Panc1 (cell line): ENCODE data around the gene SRPK1. TPM values are rescaled to one million over a fixed set of nuclear protein-coding genes. Genes with fewer than 3 reads are reported as not detected.

ENCODE experiments used
- ATAC-seq: fragments of 200-7000 bp; cut with Tn5 transposase; 2 replicates; pipeline ENCODE4 v1.9.1; 2020; ENCODE audit warnings: mild to moderate bottlenecking, moderate library complexity
- BruUV-seq: library from RNA; stranded (reverse); fragments of 400-500 nt; replicated peaks from 2 replicates; lab custom pipeline; 2021; lab: Mats Ljungman, UMichigan
- CTCF ChIA-PET: fragments of 300-600 bp; sonication (Branson Sonifier 250); formaldehyde crosslinking; loops from one replicate; lab custom pipeline; 2022; ENCODE audit warnings: antibody characterized with exemption; lab: Charles Lee
- POLR2A ChIA-PET: fragments of 300-600 bp; sonication (Branson Sonifier 250); formaldehyde crosslinking; loops from one replicate; lab custom pipeline; 2022; ENCODE audit warnings: antibody characterized with exemption; lab: Charles Lee
- DNase-seq: peaks from one replicate; pipeline ENCODE4 v3.0.0-alpha.2; 2010; ENCODE audit warnings: low read depth, low spot score
- H3K27ac ChIP-seq: 2 replicates; pipeline ENCODE4 v1.5.1; 2011; ENCODE audit warnings: mild to moderate bottlenecking, low read length, inconsistent platforms
- H3K27me3 ChIP-seq: fragments of 200-500 bp; sonication (Bioruptor generic); 2 replicates; pipeline ENCODE4 v1.6.0; 2014; ENCODE audit warnings: low read length, inconsistent platforms; ENCODE audit not compliant: control insufficient read depth, insufficient read depth
- H3K36me3 ChIP-seq: fragments of 200-500 bp; sonication (Bioruptor generic); 2 replicates; pipeline ENCODE4 v1.5.1; 2014; ENCODE audit warnings: inconsistent platforms, mild to moderate bottlenecking, low read length, moderate library complexity; ENCODE audit not compliant: control insufficient read depth, insufficient read depth
- H3K4me1 ChIP-seq: 2 replicates; pipeline ENCODE4 v1.5.1; 2011; ENCODE audit warnings: inconsistent platforms, mild to moderate bottlenecking, low read length, moderate library complexity; ENCODE audit not compliant: control insufficient read depth, insufficient read depth
- H3K4me3 ChIP-seq, 2 experiments: 2 replicates each; pipeline ENCODE4 v1.5.1; 2011 to 2012; ENCODE audit warnings: low read depth in 2 of 2, low read length in 2 of 2, mild to moderate bottlenecking in 2 of 2, inconsistent platforms in 1 of 2, moderate library complexity in 1 of 2
- H3K9me3 ChIP-seq: fragments of 200-500 bp; sonication (Bioruptor generic); 2 replicates; pipeline ENCODE4 v1.5.1; 2014; ENCODE audit warnings: low read depth, mild to moderate bottlenecking, inconsistent platforms, low read length, moderate library complexity; ENCODE audit not compliant: control insufficient read depth, insufficient read depth
- POLR2AphosphoS5 ChIP-seq: IDR thresholded peaks from 2 replicates; pipeline ENCODE4 v1.6.1; 2012; ENCODE audit warnings: mild to moderate bottlenecking, low read depth, low read length, moderate library complexity
- SIN3A ChIP-seq: IDR thresholded peaks from 2 replicates; pipeline ENCODE4 v1.6.1; 2012; ENCODE audit warnings: low read depth, mild to moderate bottlenecking, low read length, moderate library complexity, borderline replicate concordance; ENCODE audit not compliant: insufficient read depth
- TCF7L2 ChIP-seq: IDR thresholded peaks from 2 replicates; pipeline ENCODE4 v1.6.1; 2011; ENCODE audit warnings: mild to moderate bottlenecking, low read depth, low read length, inconsistent platforms
- in situ Hi-C: cut with HindIII; loops from 2 replicates; pipeline ENCODE4 v1.10.0; 2016; ENCODE audit warnings: low sequenced_read_pairs, low pct_unique_long_range_greater_than_20kb
- intact Hi-C: fragments of 100-400 bp; cut with micrococcal nuclease; formaldehyde crosslinking; loops from one replicate; pipeline ENCODE4 v1.10.0; 2022; ENCODE audit not compliant: unreplicated experiment
- total RNA-seq: library from RNA; stranded (reverse); gene quantifications from one replicate; pipeline ENCODE4 v1.2.1, GENCODE V29; 2021; ENCODE audit not compliant: unreplicated experiment
- TF ChIP-seq, protein P1 (sequence below): fragments of 450-650 bp; IDR thresholded peaks from 2 replicates; pipeline ENCODE4 v1.5.1; 2017; ENCODE audit warnings: mild to moderate bottlenecking
- TF ChIP-seq, protein P2 (sequence below), 2 experiments: IDR thresholded peaks; 2 replicates each; pipeline ENCODE4 v1.6.1; 2011 to 2012; ENCODE audit warnings: low read depth in 2 of 2, control low read depth in 1 of 2, low read length in 1 of 2, mild to moderate bottlenecking in 1 of 2, moderate library complexity in 1 of 2; ENCODE audit not compliant: insufficient read depth in 1 of 2

The SRPK1 gene
- total RNA-seq, 1 experiment from 2014 or later = 68.3 TPM

DNA sequence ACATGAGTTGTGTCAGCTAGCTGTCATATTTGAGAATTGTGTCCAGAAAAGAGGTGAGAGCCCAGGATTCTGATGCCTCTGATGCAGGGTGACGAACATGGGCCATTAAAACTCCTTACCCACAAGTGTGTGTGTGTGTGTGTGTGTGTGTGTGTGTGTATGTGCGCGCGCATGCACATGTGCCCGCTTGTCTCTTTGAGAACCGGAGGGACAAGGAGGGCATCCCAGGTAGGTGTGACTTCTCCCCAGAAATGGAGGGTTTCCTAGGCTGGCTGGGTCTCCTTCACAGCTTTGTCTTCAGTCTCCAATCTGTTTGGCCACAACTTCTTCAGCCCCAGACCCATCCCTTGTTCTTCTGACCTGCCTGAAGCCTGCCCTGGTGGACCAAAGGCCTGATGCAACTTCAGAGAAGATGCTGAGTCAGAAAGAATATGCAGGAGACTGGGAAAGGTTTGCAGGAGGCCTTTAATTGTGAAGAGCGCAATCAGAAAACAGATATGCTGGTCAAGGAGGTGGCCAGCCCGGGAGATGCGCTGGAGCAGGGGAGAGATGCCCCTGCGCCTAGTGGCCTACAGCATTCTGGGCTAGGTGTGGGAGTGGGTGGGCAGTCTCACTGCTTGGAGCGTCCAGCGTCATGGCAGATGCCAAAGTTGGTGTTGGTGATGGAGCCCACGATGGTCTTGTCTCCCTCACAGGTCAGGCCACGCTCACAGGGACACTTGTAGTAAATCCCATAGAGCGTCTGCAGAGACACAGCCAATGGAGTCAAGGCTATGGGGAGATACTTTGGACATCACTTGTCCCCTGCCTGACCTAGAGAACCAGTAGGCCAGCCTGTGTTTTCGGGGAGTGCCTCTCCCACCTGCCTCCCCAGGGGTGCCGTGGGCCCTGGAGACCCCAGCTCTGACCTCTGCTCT, 126.1 kb downstream of the SRPK1 start:
- no peak for DNase-seq
- CTCF ChIA-PET = interaction anchor here (0.6 kb wide), 1 partner anchor 85 kb away, joined by 5 read pairs; no protein-coding TSS in a partner anchor

DNA sequence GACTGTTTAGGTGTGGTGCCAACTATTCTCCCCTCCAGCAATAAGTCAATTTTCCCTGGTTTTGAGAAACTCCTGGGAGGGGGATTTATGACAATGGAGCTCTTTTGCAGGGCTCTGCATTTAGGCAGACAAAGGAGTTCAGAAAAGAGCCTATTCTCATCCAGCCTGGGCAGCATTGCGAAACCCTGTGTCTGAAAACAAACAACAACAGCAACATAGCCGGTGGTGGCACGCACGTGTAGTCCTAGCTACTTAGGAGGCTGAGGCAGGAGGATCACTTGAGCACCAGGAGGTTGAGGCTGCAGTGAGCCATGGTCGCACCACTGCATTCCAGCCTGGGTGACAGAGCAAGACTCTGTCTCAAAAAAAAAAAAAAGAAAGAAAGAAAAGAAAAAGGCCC, 130.2 kb downstream of the SRPK1 start:
- H3K4me1 ChIP-seq = peaks cover 3% of the 10 kb centered on the region; the same call in 1 of the 2 replicates
- no peaks in the 10 kb centered on the region for H3K36me3 ChIP-seq
- in situ Hi-C loops = no loop called here
- no peak overlapping the region for H3K27ac ChIP-seq
- BruUV-seq = no TSS peak
- CTCF ChIA-PET = interaction anchor here (0.6 kb wide), 1 partner anchor 134 kb away, joined by 5 read pairs; no protein-coding TSS in a partner anchor
- ATAC-seq (no peak), DNase-seq (no peak)
- no peaks in the 10 kb centered on the region for H3K9me3 ChIP-seq
- H3K27me3 ChIP-seq = peaks cover 8% of the 10 kb centered on the region
- TF ChIP-seq SIN3A = no peak
- TF ChIP-seq, protein P1, sequence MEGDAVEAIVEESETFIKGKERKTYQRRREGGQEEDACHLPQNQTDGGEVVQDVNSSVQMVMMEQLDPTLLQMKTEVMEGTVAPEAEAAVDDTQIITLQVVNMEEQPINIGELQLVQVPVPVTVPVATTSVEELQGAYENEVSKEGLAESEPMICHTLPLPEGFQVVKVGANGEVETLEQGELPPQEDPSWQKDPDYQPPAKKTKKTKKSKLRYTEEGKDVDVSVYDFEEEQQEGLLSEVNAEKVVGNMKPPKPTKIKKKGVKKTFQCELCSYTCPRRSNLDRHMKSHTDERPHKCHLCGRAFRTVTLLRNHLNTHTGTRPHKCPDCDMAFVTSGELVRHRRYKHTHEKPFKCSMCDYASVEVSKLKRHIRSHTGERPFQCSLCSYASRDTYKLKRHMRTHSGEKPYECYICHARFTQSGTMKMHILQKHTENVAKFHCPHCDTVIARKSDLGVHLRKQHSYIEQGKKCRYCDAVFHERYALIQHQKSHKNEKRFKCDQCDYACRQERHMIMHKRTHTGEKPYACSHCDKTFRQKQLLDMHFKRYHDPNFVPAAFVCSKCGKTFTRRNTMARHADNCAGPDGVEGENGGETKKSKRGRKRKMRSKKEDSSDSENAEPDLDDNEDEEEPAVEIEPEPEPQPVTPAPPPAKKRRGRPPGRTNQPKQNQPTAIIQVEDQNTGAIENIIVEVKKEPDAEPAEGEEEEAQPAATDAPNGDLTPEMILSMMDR = no peak
- TF ChIP-seq, protein P2, sequence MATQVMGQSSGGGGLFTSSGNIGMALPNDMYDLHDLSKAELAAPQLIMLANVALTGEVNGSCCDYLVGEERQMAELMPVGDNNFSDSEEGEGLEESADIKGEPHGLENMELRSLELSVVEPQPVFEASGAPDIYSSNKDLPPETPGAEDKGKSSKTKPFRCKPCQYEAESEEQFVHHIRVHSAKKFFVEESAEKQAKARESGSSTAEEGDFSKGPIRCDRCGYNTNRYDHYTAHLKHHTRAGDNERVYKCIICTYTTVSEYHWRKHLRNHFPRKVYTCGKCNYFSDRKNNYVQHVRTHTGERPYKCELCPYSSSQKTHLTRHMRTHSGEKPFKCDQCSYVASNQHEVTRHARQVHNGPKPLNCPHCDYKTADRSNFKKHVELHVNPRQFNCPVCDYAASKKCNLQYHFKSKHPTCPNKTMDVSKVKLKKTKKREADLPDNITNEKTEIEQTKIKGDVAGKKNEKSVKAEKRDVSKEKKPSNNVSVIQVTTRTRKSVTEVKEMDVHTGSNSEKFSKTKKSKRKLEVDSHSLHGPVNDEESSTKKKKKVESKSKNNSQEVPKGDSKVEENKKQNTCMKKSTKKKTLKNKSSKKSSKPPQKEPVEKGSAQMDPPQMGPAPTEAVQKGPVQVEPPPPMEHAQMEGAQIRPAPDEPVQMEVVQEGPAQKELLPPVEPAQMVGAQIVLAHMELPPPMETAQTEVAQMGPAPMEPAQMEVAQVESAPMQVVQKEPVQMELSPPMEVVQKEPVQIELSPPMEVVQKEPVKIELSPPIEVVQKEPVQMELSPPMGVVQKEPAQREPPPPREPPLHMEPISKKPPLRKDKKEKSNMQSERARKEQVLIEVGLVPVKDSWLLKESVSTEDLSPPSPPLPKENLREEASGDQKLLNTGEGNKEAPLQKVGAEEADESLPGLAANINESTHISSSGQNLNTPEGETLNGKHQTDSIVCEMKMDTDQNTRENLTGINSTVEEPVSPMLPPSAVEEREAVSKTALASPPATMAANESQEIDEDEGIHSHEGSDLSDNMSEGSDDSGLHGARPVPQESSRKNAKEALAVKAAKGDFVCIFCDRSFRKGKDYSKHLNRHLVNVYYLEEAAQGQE (IDR thresholded peaks at IDR 0.05; ENCODE audit: insufficient read depth in 1 of 2, low read depth in 2 of 2, low read length in 1 of 2) = no peak
- TF ChIP-seq TCF7L2 = no peak
- TF ChIP-seq POLR2AphosphoS5 = no peak
- H3K4me3 ChIP-seq = no peak overlapping the region
- POLR2A ChIA-PET = no interaction called here
- intact Hi-C loops = no loop called here

More for the DNA sequence above, 126.1 kb downstream of the SRPK1 start:
- Histone ChIP-seq H3K36me3 (no peaks in the 10 kb centered on the region), H3K27ac (no peak overlapping the region), H3K4me1 (no peaks in the 10 kb centered on the region), H3K9me3 (no peaks in the 10 kb centered on the region), H3K27me3 (0 out of 2 replicates have a peak, but pooled peaks cover 3% of the 10 kb centered on the region), H3K4me3 (no peak overlapping the region)
- intact Hi-C loops (no loop called here), in situ Hi-C loops (no loop called here)
- ATAC-seq = 0 out of 2 replicates have a peak, but pooled peaks have one; percentile 28
- POLR2A ChIA-PET = interaction anchor here (0.6 to 0.7 kb wide), 2 partner anchors 15 to 458 kb away, joined by 4 to 6 read pairs; no protein-coding TSS in a partner anchor
- TF ChIP-seq POLR2AphosphoS5 = no peak
- no peak for TF ChIP-seq SIN3A
- no peak for TF ChIP-seq TCF7L2
- TF ChIP-seq, protein P2 (IDR thresholded peaks at IDR 0.05; ENCODE audit: insufficient read depth in 1 of 2, low read depth in 2 of 2, low read length in 1 of 2) = no peak
- TF ChIP-seq, protein P1 = no peak
- no TSS peak for BruUV-seq
